KMS-11 (cell line): ENCODE measurements around the gene TMEM121B.
A peak's percentile ranks its signal among the peaks of the same experiment; 100 is the strongest.

Source experiments
- H2AFZ ChIP-seq: fragments of 200-600 bp; sonication (generic); 2 replicates; pipeline ENCODE4 v1.6.1; 2016; ENCODE audit warnings: antibody characterized with exemption, mixed run types, low read depth
- H3K27ac ChIP-seq: fragments of 200-600 bp; sonication (generic); 2 replicates; pipeline ENCODE4 v1.6.1; 2016; ENCODE audit warnings: mild to moderate bottlenecking, mixed run types
- H3K27me3 ChIP-seq: fragments of 200-600 bp; sonication (generic); 2 replicates; pipeline ENCODE4 v1.6.1; 2017; ENCODE audit warnings: mild to moderate bottlenecking, low read depth, mixed run types, moderate library complexity; ENCODE audit not compliant: insufficient read depth
- H3K36me3 ChIP-seq: fragments of 200-600 bp; sonication (generic); 2 replicates; pipeline ENCODE4 v1.6.1; 2017; ENCODE audit warnings: mild to moderate bottlenecking, mixed run types; ENCODE audit not compliant: insufficient read depth
- H3K4me1 ChIP-seq: fragments of 200-600 bp; sonication (generic); 2 replicates; pipeline ENCODE4 v1.6.1; 2016; ENCODE audit warnings: mild to moderate bottlenecking, low read depth, mixed run types; ENCODE audit not compliant: poor library complexity, severe bottlenecking
- H3K4me2 ChIP-seq: fragments of 200-600 bp; sonication (generic); 2 replicates; pipeline ENCODE4 v1.7.0; 2016; ENCODE audit warnings: mild to moderate bottlenecking, mixed run types
- H3K4me3 ChIP-seq: fragments of 200-600 bp; sonication (generic); IDR thresholded peaks from 2 replicates; pipeline ENCODE4 v1.6.1; 2017; ENCODE audit warnings: low read depth, low read length, mixed read lengths; ENCODE audit not compliant: insufficient read depth
- H3K79me2 ChIP-seq: fragments of 200-600 bp; sonication (generic); 2 replicates; pipeline ENCODE4 v1.6.1; 2016; ENCODE audit warnings: low read depth, mixed run types; ENCODE audit not compliant: insufficient read depth
- H3K9ac ChIP-seq: fragments of 200-600 bp; sonication (generic); 2 replicates; pipeline ENCODE4 v1.6.1; 2016; ENCODE audit warnings: mild to moderate bottlenecking, mixed run types
- H4K20me1 ChIP-seq: fragments of 200-600 bp; sonication (generic); 2 replicates; pipeline ENCODE4 v1.6.1; 2016; ENCODE audit warnings: mild to moderate bottlenecking, mixed run types; ENCODE audit not compliant: insufficient read depth
- CTCF ChIP-seq: fragments of 200-600 bp; sonication (generic); conservative IDR thresholded peaks from 2 replicates; pipeline ENCODE4 v1.6.1; 2017; ENCODE audit warnings: low read depth, mild to moderate bottlenecking, antibody characterized with exemption, low read length, moderate library complexity, mixed read lengths

The TMEM121B gene

GRCh38 chr22:17157714-17158113 lies 36.6 kb upstream of the TMEM121B start:
- Histone ChIP-seq H3K79me2 (peaks cover 42% of the 10 kb centered on the region), H3K4me3 (no peak overlapping the region), H3K36me3 (no peaks in the 10 kb centered on the region), H4K20me1 (no peaks in the 10 kb centered on the region), H3K9ac (no peak overlapping the region; the same call in 1 of the 2 replicates), H3K27ac (no peak overlapping the region; the same call in 1 of the 2 replicates), H3K4me2 (peak overlapping the region; percentile 73), H3K27me3 (no peaks in the 10 kb centered on the region), H2AFZ (no peak overlapping the region), H3K4me1 (peaks cover 22% of the 10 kb centered on the region)
- TF ChIP-seq CTCF, result no peak

DNA sequence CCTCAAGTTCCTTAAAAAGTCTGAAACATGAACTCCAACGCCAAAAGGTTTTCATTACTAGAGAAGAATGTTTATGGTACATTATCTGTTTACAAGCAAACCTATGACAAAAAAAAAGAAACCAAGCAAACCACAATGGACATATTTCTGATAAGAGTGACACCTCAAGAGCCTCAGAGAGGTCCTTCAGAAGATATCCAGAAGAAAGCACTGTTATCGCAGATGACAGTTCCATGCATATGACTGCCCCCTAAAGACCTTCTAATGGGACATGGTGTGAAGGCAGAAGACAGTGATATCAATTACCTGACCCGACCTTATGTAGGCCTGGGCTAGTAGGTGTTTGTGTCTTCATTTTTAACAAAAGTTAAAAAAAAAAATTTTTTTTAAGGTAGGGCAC lies 34.8 kb upstream of the TMEM121B start:
- no peak overlapping the region for H3K9ac ChIP-seq
- no peak for TF ChIP-seq CTCF
- H3K36me3 ChIP-seq, result no peaks in the 10 kb centered on the region
- no peak overlapping the region for H3K4me3 ChIP-seq
- H3K4me2 ChIP-seq, result no peak overlapping the region
- H3K79me2 ChIP-seq, result peaks cover 53% of the 10 kb centered on the region
- H3K27me3 ChIP-seq, result no peaks in the 10 kb centered on the region
- no peaks in the 10 kb centered on the region for H4K20me1 ChIP-seq
- H2AFZ ChIP-seq, result no peak overlapping the region
- H3K4me1 ChIP-seq, result peaks cover 22% of the 10 kb centered on the region
- no peak overlapping the region for H3K27ac ChIP-seq

- TF ChIP-seq CTCF, result no peak
- Histone ChIP-seq H3K27me3 (no peaks in the 10 kb centered on the region), H4K20me1 (no peaks in the 10 kb centered on the region), H3K36me3 (0 out of 2 replicates have a peak, but pooled peaks cover 2% of the 10 kb centered on the region), H3K4me1 (peaks cover 20% of the 10 kb centered on the region), H3K27ac (no peak overlapping the region), H3K4me3 (no peak overlapping the region), H3K79me2 (peaks cover 60% of the 10 kb centered on the region), H2AFZ (no peak overlapping the region), H3K9ac (no peak overlapping the region), H3K4me2 (no peak overlapping the region)
These were observed 31.8 kb upstream of the TMEM121B start for GRCh38 chr22:17152971-17153370.

DNA sequence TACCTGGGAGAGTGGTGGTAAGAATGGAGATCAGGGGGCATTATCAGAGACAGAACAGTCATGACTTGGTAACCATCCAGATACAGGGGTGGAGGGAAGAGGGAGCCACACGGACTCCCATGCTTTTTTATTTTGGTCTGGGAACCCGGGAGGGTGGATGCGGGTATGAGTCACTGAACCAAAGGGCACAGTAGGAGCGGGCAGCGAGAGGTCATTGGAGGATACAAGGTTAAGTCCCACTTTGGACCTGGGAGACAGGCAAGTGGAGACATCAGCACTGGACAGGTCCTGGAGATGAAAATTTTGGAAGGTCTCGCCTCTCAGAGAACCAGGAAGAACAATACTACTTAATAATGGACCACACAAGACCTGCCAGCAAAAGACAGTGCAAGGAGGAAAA lies 31.2 kb upstream of the TMEM121B start:
- no peak for TF ChIP-seq CTCF
- no peak overlapping the region for H2AFZ ChIP-seq

More for the DNA sequence above, 31.2 kb upstream of the TMEM121B start:
- Histone ChIP-seq H3K27me3 (no peaks in the 10 kb centered on the region), H4K20me1 (no peaks in the 10 kb centered on the region), H3K79me2 (peaks cover 54% of the 10 kb centered on the region), H3K4me1 (peaks cover 14% of the 10 kb centered on the region), H3K9ac (no peak overlapping the region), H3K4me2 (no peak overlapping the region), H3K4me3 (no peak overlapping the region), H3K27ac (no peak overlapping the region), H3K36me3 (0 out of 2 replicates have a peak, but pooled peaks cover 2% of the 10 kb centered on the region)
